Measurements from ENCODE around the gene ABHD17B.

Gene ABHD17B

GRCh38 chr9:71835596-71835995, 75.4 kb downstream of the ABHD17B start:
- no peak for TF ChIP-seq CTCF (IDR thresholded peaks at IDR 0.05; ENCODE audit: low read depth, low read length)
- in situ Hi-C loops (cut with HindIII; ENCODE audit: low sequenced_read_pairs) = no loop called here
- H3K4me3 ChIP-seq (ENCODE audit: low read depth, low read length) = no peak overlapping the region
- DNase-seq (ENCODE audit: low read depth, low spot score) = no peak

- no peak overlapping the region for H3K4me3 ChIP-seq (ENCODE audit: low read depth, low read length)
- TF ChIP-seq CTCF (IDR thresholded peaks at IDR 0.05; ENCODE audit: low read depth, low read length) = no peak
- DNase-seq (ENCODE audit: low read depth, low spot score) = peak; percentile 34
- in situ Hi-C loops (cut with HindIII; ENCODE audit: low sequenced_read_pairs) = no loop called here
These were observed 80.1 kb downstream of the ABHD17B start for GRCh38 chr9:71830929-71831328.

GRCh38 chr9:71830153-71830552, 80.8 kb downstream of the ABHD17B start:
- in situ Hi-C loops (cut with HindIII; ENCODE audit: low sequenced_read_pairs) = no loop called here
- no peak for DNase-seq (ENCODE audit: low read depth, low spot score)
- no peak overlapping the region for H3K4me3 ChIP-seq (ENCODE audit: low read depth, low read length)
- TF ChIP-seq CTCF (IDR thresholded peaks at IDR 0.05; ENCODE audit: low read depth, low read length) = no peak

GRCh38 chr9:71826279-71826678, 84.7 kb downstream of the ABHD17B start:
- no peak for DNase-seq (ENCODE audit: low read depth, low spot score)
- no peak overlapping the region for H3K4me3 ChIP-seq (ENCODE audit: low read depth, low read length)
- in situ Hi-C loops (cut with HindIII; ENCODE audit: low sequenced_read_pairs) = no loop called here
- TF ChIP-seq CTCF (IDR thresholded peaks at IDR 0.05; ENCODE audit: low read depth, low read length) = no peak

- no peak overlapping the region for H3K4me3 ChIP-seq (ENCODE audit: low read depth, low read length)
- in situ Hi-C loops (cut with HindIII; ENCODE audit: low sequenced_read_pairs) = no loop called here
- TF ChIP-seq CTCF (IDR thresholded peaks at IDR 0.05; ENCODE audit: low read depth, low read length) = no peak
- no peak for DNase-seq (ENCODE audit: low read depth, low spot score)
These were observed 86.7 kb downstream of the ABHD17B start for GRCh38 chr9:71824257-71824656.

- no peak overlapping the region for H3K4me3 ChIP-seq (ENCODE audit: low read depth, low read length)
- TF ChIP-seq CTCF (IDR thresholded peaks at IDR 0.05; ENCODE audit: low read depth, low read length) = no peak
- in situ Hi-C loops (cut with HindIII; ENCODE audit: low sequenced_read_pairs) = no loop called here
- DNase-seq (ENCODE audit: low read depth, low spot score) = no peak
These were observed 88.1 kb downstream of the ABHD17B start for GRCh38 chr9:71822935-71823334.

- no peak for DNase-seq (ENCODE audit: low read depth, low spot score)
- no peak for TF ChIP-seq CTCF (IDR thresholded peaks at IDR 0.05; ENCODE audit: low read depth, low read length)
- no peak overlapping the region for H3K4me3 ChIP-seq (ENCODE audit: low read depth, low read length)
- in situ Hi-C loops (cut with HindIII; ENCODE audit: low sequenced_read_pairs) = no loop called here
These were observed 88.5 kb downstream of the ABHD17B start for GRCh38 chr9:71822456-71822855.
